Peyer's patch (tissue), 4 donors: ENCODE results near the gene RNF31.

ENCODE experiments used
- POLR2A ChIP-seq, 2 donors: fragments of 450-650 bp; IDR thresholded peaks; one replicate each; pipeline ENCODE4 v1.5.1; 2017; ENCODE audit warnings: antibody characterized with exemption in 2 of 2, mild to moderate bottlenecking in 2 of 2, moderate library complexity in 2 of 2
- TF ChIP-seq, protein P1 (sequence below), 6 experiments: fragments of 450-650 bp in 4 of 6; fragments of 200-600 bp in 2 of 6; sonication (generic) in 1 of 6; IDR thresholded peaks; one replicate each; pipeline ENCODE4 v1.5.1; 2017 to 2019; ENCODE audit warnings: antibody characterized with exemption in 6 of 6, mild to moderate bottlenecking in 3 of 6, moderate library complexity in 1 of 6

- TF ChIP-seq, protein P1, sequence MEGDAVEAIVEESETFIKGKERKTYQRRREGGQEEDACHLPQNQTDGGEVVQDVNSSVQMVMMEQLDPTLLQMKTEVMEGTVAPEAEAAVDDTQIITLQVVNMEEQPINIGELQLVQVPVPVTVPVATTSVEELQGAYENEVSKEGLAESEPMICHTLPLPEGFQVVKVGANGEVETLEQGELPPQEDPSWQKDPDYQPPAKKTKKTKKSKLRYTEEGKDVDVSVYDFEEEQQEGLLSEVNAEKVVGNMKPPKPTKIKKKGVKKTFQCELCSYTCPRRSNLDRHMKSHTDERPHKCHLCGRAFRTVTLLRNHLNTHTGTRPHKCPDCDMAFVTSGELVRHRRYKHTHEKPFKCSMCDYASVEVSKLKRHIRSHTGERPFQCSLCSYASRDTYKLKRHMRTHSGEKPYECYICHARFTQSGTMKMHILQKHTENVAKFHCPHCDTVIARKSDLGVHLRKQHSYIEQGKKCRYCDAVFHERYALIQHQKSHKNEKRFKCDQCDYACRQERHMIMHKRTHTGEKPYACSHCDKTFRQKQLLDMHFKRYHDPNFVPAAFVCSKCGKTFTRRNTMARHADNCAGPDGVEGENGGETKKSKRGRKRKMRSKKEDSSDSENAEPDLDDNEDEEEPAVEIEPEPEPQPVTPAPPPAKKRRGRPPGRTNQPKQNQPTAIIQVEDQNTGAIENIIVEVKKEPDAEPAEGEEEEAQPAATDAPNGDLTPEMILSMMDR (IDR thresholded peaks at IDR 0.05), result no peak
- TF ChIP-seq POLR2A (IDR thresholded peaks at IDR 0.05), result no peak
Measured at GRCh38 chr14:24150993-24151392, 3.7 kb downstream of the RNF31 start.
